WTC11 (cell line): ENCODE results near the gene DRGX. TPM values are rescaled to one million over a fixed set of nuclear protein-coding genes. Genes with fewer than 3 reads are reported as not detected.

Source experiments
- ATAC-seq: fragments of 200-7000 bp; cut with Tn5 transposase; 2 replicates; pipeline ENCODE4 v1.10.0; 2021; ENCODE audit warnings: mild to moderate bottlenecking, moderate library complexity
- CTCF ChIA-PET: fragments of 300-600 bp; sonication (Branson Sonifier 250); formaldehyde crosslinking; loops from one replicate; lab custom pipeline; 2021; ENCODE audit warnings: antibody characterized with exemption; lab: Charles Lee
- POLR2A ChIA-PET: fragments of 350-600 bp; sonication (Branson Sonifier 250); formaldehyde crosslinking; loops from one replicate; lab custom pipeline; 2021; ENCODE audit warnings: antibody characterized with exemption; lab: Charles Lee
- DNase-seq: peaks from one replicate; pipeline ENCODE4 v3.0.0; 2021; ENCODE audit warnings: low spot score
- H3K27ac Mint-ChIP-seq: 2 replicates; pipeline ENCODE4 v1.8.0; 2021; ENCODE audit warnings: mixed read lengths
- H3K27me3 Mint-ChIP-seq: 2 replicates; pipeline ENCODE4 v1.8.0; 2021; ENCODE audit warnings: low read depth, mild to moderate bottlenecking, moderate library complexity, mixed read lengths
- H3K36me3 Mint-ChIP-seq: 2 replicates; pipeline ENCODE4 v1.8.0; 2021; ENCODE audit warnings: mixed read lengths
- H3K4me1 Mint-ChIP-seq: 2 replicates; pipeline ENCODE4 v1.8.0; 2022; ENCODE audit warnings: mixed read lengths
- H3K4me3 Mint-ChIP-seq: 2 replicates; pipeline ENCODE4 v1.8.0; 2021; ENCODE audit warnings: mild to moderate bottlenecking, moderate library complexity, mixed read lengths
- H3K9me3 Mint-ChIP-seq: 2 replicates; pipeline ENCODE4 v1.8.0; 2021; ENCODE audit warnings: mixed read lengths
- AR ChIP-seq: fragments of 250-450 bp; sonication (Bioruptor Pico); IDR thresholded peaks from 2 replicates; pipeline ENCODE4 v1.9.0; 2021; ENCODE audit warnings: mild to moderate bottlenecking
- ATF1 ChIP-seq: sonication (generic); formaldehyde crosslinking; IDR thresholded peaks from 2 replicates; pipeline ENCODE4 v1.8.1; 2023; ENCODE audit warnings: mild to moderate bottlenecking, moderate library complexity, missing genetic modification reagents
- E2F4 ChIP-seq: sonication (generic); formaldehyde crosslinking; IDR thresholded peaks from 2 replicates; pipeline ENCODE4 v1.8.1; 2022; ENCODE audit warnings: low read depth, mild to moderate bottlenecking, moderate library complexity, missing genetic modification reagents, borderline replicate concordance
- ESRRA ChIP-seq: sonication (generic); formaldehyde crosslinking; IDR thresholded peaks from 2 replicates; pipeline ENCODE4 v1.8.1; 2022; ENCODE audit warnings: mild to moderate bottlenecking, missing genetic modification reagents, borderline replicate concordance
- FOXK1 ChIP-seq: sonication (generic); formaldehyde crosslinking; IDR thresholded peaks from 2 replicates; pipeline ENCODE4 v1.8.0; 2022; ENCODE audit warnings: mild to moderate bottlenecking, moderate library complexity, missing genetic modification reagents
- FOXP1 ChIP-seq: sonication (generic); formaldehyde crosslinking; IDR thresholded peaks from 2 replicates; pipeline ENCODE4 v1.8.0; 2022; ENCODE audit warnings: missing genetic modification reagents, mild to moderate bottlenecking, moderate library complexity, borderline replicate concordance
- JAZF1 ChIP-seq: fragments of 250-450 bp; sonication (Bioruptor Pico); IDR thresholded peaks from 2 replicates; pipeline ENCODE4 v1.9.0; 2021; ENCODE audit warnings: moderate library complexity, mild to moderate bottlenecking, inconsistent platforms
- MAX ChIP-seq: sonication (generic); formaldehyde crosslinking; IDR thresholded peaks from 2 replicates; pipeline ENCODE4 v1.8.0; 2022; ENCODE audit warnings: mild to moderate bottlenecking, missing genetic modification reagents
- NR1H2 ChIP-seq: sonication (generic); formaldehyde crosslinking; IDR thresholded peaks from 2 replicates; pipeline ENCODE4 v1.9.0; 2021; ENCODE audit warnings: mild to moderate bottlenecking, moderate library complexity, missing genetic modification reagents
- SMAD4 ChIP-seq: sonication (generic); formaldehyde crosslinking; IDR thresholded peaks from 2 replicates; pipeline ENCODE4 v1.8.0; 2022; ENCODE audit warnings: mild to moderate bottlenecking, missing genetic modification reagents
- TP53 ChIP-seq: sonication (generic); formaldehyde crosslinking; IDR thresholded peaks from 2 replicates; pipeline ENCODE4 v1.8.1; 2023; ENCODE audit warnings: mild to moderate bottlenecking, missing genetic modification reagents
- ZBTB21 ChIP-seq: sonication (generic); formaldehyde crosslinking; IDR thresholded peaks from 2 replicates; pipeline ENCODE4 v1.8.1; 2023; ENCODE audit warnings: mild to moderate bottlenecking, missing genetic modification reagents, borderline replicate concordance
- ZSCAN18 ChIP-seq: fragments of 250-450 bp; sonication (Bioruptor Pico); IDR thresholded peaks from 2 replicates; pipeline ENCODE4 v2.1.2; 2022; ENCODE audit warnings: mild to moderate bottlenecking, moderate library complexity
- total RNA-seq: library from RNA; stranded (reverse); gene quantifications from 3 replicates; pipeline ENCODE4 v1.2.3, GENCODE V29; 2021
- TF ChIP-seq, protein P1 (sequence below): sonication (generic); formaldehyde crosslinking; IDR thresholded peaks from 2 replicates; pipeline ENCODE4 v1.8.1; 2023; ENCODE audit warnings: mild to moderate bottlenecking, moderate library complexity, missing genetic modification reagents
- TF ChIP-seq, protein P2 (sequence below): sonication (generic); formaldehyde crosslinking; IDR thresholded peaks from 2 replicates; pipeline ENCODE4 v1.8.0; 2022; ENCODE audit warnings: mild to moderate bottlenecking, missing genetic modification reagents
- TF ChIP-seq, protein P3 (sequence below): sonication (generic); formaldehyde crosslinking; IDR thresholded peaks from 2 replicates; pipeline ENCODE4 v1.8.1; 2023; ENCODE audit warnings: mild to moderate bottlenecking, missing genetic modification reagents, moderate library complexity
- TF ChIP-seq, protein P4 (sequence below): sonication (generic); formaldehyde crosslinking; IDR thresholded peaks from 2 replicates; pipeline ENCODE4 v1.8.1; 2023; ENCODE audit warnings: mild to moderate bottlenecking, missing genetic modification reagents

The DRGX gene
- total RNA-seq, 1 experiment from 2014 or later, result not detected

GRCh38 chr10:49318755-49319154 is 77.1 kb downstream of the DRGX start:
- Mint-ChIP-seq H3K36me3 (no peaks in the 10 kb centered on the region), H3K27me3 (no peaks in the 10 kb centered on the region), H3K4me1 (no peaks in the 10 kb centered on the region), H3K9me3 (no peaks in the 10 kb centered on the region), H3K4me3 (no peak overlapping the region), H3K27ac (no peak overlapping the region)
- DNase-seq, result no peak
- ChIA-PET CTCF (no interaction called here), POLR2A (no interaction called here)
- TF ChIP-seq MAX (no peak), SMAD4 (CRISPR knock-in tag) (no peak), E2F4 (no peak), FOXP1 (CRISPR knock-in tag) (no peak), ESRRA (no peak), ZBTB21 (CRISPR knock-in tag) (no peak), TP53 (no peak), AR (no peak), FOXK1 (CRISPR knock-in tag) (no peak), NR1H2 (CRISPR knock-in tag) (no peak), ATF1 (CRISPR knock-in tag) (no peak), ZSCAN18 (no peak), JAZF1 (CRISPR knock-in tag) (no peak)
- TF ChIP-seq, protein P1, sequence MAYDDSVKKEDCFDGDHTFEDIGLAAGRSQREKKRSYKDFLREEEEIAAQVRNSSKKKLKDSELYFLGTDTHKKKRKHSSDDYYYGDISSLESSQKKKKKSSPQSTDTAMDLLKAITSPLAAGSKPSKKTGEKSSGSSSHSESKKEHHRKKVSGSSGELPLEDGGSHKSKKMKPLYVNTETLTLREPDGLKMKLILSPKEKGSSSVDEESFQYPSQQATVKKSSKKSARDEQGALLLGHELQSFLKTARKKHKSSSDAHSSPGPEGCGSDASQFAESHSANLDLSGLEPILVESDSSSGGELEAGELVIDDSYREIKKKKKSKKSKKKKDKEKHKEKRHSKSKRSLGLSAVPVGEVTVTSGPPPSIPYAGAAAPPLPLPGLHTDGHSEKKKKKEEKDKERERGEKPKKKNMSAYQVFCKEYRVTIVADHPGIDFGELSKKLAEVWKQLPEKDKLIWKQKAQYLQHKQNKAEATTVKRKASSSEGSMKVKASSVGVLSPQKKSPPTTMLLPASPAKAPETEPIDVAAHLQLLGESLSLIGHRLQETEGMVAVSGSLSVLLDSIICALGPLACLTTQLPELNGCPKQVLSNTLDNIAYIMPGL, result no peak
- TF ChIP-seq, protein P2, sequence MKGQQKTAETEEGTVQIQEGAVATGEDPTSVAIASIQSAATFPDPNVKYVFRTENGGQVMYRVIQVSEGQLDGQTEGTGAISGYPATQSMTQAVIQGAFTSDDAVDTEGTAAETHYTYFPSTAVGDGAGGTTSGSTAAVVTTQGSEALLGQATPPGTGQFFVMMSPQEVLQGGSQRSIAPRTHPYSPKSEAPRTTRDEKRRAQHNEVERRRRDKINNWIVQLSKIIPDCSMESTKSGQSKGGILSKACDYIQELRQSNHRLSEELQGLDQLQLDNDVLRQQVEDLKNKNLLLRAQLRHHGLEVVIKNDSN (CRISPR knock-in tag), result no peak
- TF ChIP-seq, protein P3, sequence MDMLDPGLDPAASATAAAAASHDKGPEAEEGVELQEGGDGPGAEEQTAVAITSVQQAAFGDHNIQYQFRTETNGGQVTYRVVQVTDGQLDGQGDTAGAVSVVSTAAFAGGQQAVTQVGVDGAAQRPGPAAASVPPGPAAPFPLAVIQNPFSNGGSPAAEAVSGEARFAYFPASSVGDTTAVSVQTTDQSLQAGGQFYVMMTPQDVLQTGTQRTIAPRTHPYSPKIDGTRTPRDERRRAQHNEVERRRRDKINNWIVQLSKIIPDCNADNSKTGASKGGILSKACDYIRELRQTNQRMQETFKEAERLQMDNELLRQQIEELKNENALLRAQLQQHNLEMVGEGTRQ (CRISPR knock-in tag), result no peak
- TF ChIP-seq, protein P4, sequence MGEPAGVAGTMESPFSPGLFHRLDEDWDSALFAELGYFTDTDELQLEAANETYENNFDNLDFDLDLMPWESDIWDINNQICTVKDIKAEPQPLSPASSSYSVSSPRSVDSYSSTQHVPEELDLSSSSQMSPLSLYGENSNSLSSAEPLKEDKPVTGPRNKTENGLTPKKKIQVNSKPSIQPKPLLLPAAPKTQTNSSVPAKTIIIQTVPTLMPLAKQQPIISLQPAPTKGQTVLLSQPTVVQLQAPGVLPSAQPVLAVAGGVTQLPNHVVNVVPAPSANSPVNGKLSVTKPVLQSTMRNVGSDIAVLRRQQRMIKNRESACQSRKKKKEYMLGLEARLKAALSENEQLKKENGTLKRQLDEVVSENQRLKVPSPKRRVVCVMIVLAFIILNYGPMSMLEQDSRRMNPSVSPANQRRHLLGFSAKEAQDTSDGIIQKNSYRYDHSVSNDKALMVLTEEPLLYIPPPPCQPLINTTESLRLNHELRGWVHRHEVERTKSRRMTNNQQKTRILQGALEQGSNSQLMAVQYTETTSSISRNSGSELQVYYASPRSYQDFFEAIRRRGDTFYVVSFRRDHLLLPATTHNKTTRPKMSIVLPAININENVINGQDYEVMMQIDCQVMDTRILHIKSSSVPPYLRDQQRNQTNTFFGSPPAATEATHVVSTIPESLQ (CRISPR knock-in tag), result no peak
- ATAC-seq, result no peak
